T-helper 17 cell (primary cell): ENCODE measurements around the gene PDE8B. TPM values are rescaled to one million over a fixed set of nuclear protein-coding genes. Genes with fewer than 3 reads are reported as not detected.
"Not testable (repeated sequence)": the region's sequence is repeated elsewhere in the genome, so short reads cannot be mapped to it uniquely, and the experiment has no call there.

ENCODE experiments used
- ATAC-seq: fragments of 150-1000 bp; cut with Tn5 transposase; 2 replicates; pipeline ENCODE4 v1.10.0; 2021; ENCODE audit warnings: mild to moderate bottlenecking, moderate library complexity
- DNase-seq, 3 donors: peaks; one replicate each; pipeline versions ENCODE4 v3.0.0 to v3.0.0-alpha.2; 2020 to 2021
- H3K9me3 ChIP-seq: one replicate; pipeline ENCODE4 v1.7.0; 2013; ENCODE audit warnings: low read length, mild to moderate bottlenecking; ENCODE audit not compliant: control insufficient read depth, poor library complexity, severe bottlenecking
- H3K27ac Mint-ChIP-seq: one replicate; pipeline ENCODE4 v1.8.0; 2022; ENCODE audit warnings: mild to moderate bottlenecking, moderate library complexity, mixed read lengths
- H3K27me3 Mint-ChIP-seq: one replicate; pipeline ENCODE4 v1.8.0; 2022; ENCODE audit warnings: mixed read lengths
- H3K36me3 Mint-ChIP-seq: one replicate; pipeline ENCODE4 v1.8.0; 2022; ENCODE audit warnings: low read depth, mixed read lengths
- H3K4me1 Mint-ChIP-seq: one replicate; pipeline ENCODE4 v1.8.0; 2022; ENCODE audit warnings: mild to moderate bottlenecking, mixed read lengths
- H3K4me3 Mint-ChIP-seq: one replicate; pipeline ENCODE4 v1.8.0; 2022; ENCODE audit warnings: mild to moderate bottlenecking, moderate library complexity, mixed read lengths
- total RNA-seq, 4 donors: library from RNA in 2 of 4; stranded (reverse) in 2 of 4; gene quantifications; one replicate each; pipeline ENCODE4 v1.2.3 and lab custom pipeline; 2022 to 2026

PDE8B gene
- total RNA-seq, 2 donors from 2014 or later, result 0.29 TPM; not detected in 1

- no peak overlapping the region for H3K4me3 Mint-ChIP-seq
- no peaks in the 10 kb centered on the region for H3K9me3 ChIP-seq
- no peaks in the 10 kb centered on the region for H3K4me1 Mint-ChIP-seq
- ATAC-seq (no peak), DNase-seq (no peak)
- peaks cover 20% of the 10 kb centered on the region for H3K27me3 Mint-ChIP-seq
- no peaks in the 10 kb centered on the region for H3K36me3 Mint-ChIP-seq
- H3K27ac Mint-ChIP-seq, result no peak overlapping the region
Measured at GRCh38 chr5:77358255-77359205, 148.1 kb downstream of the PDE8B start.

- DNase-seq, result no peak
- no peak for ATAC-seq
- Mint-ChIP-seq H3K27me3 (peaks cover 20% of the 10 kb centered on the region), H3K4me3 (no peak overlapping the region), H3K36me3 (no peaks in the 10 kb centered on the region), H3K27ac (no peak overlapping the region), H3K4me1 (no peaks in the 10 kb centered on the region)
- no peaks in the 10 kb centered on the region for H3K9me3 ChIP-seq
Measured at GRCh38 chr5:77359231-77359630, 148.8 kb downstream of the PDE8B start.

GRCh38 chr5:77360381-77360780 lies 149.9 kb downstream of the PDE8B start:
- ATAC-seq (no peak), DNase-seq (no peak)
- no peaks in the 10 kb centered on the region for H3K9me3 ChIP-seq
- no peaks in the 10 kb centered on the region for H3K36me3 Mint-ChIP-seq
- H3K27ac Mint-ChIP-seq, result no peak overlapping the region
- no peak overlapping the region for H3K4me3 Mint-ChIP-seq
- no peaks in the 10 kb centered on the region for H3K4me1 Mint-ChIP-seq
- H3K27me3 Mint-ChIP-seq, result peaks cover 13% of the 10 kb centered on the region

GRCh38 chr5:77360973-77361372 lies 150.5 kb downstream of the PDE8B start:
- DNase-seq (no peak), ATAC-seq (no peak)
- no peaks in the 10 kb centered on the region for H3K4me1 Mint-ChIP-seq
- no peaks in the 10 kb centered on the region for H3K36me3 Mint-ChIP-seq
- peaks cover 10% of the 10 kb centered on the region for H3K27me3 Mint-ChIP-seq
- H3K9me3 ChIP-seq, result no peaks in the 10 kb centered on the region
- no peak overlapping the region for H3K27ac Mint-ChIP-seq
- no peak overlapping the region for H3K4me3 Mint-ChIP-seq

- H3K27me3 Mint-ChIP-seq, result no peaks in the 10 kb centered on the region
- no peak overlapping the region for H3K27ac Mint-ChIP-seq
- H3K36me3 Mint-ChIP-seq, result no peaks in the 10 kb centered on the region
- DNase-seq (no peak), ATAC-seq (no peak)
- no peaks in the 10 kb centered on the region for H3K9me3 ChIP-seq
- no peak overlapping the region for H3K4me3 Mint-ChIP-seq
- no peaks in the 10 kb centered on the region for H3K4me1 Mint-ChIP-seq
Measured at GRCh38 chr5:77366717-77367500, 156.4 kb downstream of the PDE8B start.

- H3K4me3 Mint-ChIP-seq, result no peak overlapping the region
- no peaks in the 10 kb centered on the region for H3K9me3 ChIP-seq
- ATAC-seq, result no peak
- no peaks in the 10 kb centered on the region for H3K4me1 Mint-ChIP-seq
- H3K27ac Mint-ChIP-seq, result no peak overlapping the region
- no peaks in the 10 kb centered on the region for H3K36me3 Mint-ChIP-seq
- DNase-seq, result no peak
- no peaks in the 10 kb centered on the region for H3K27me3 Mint-ChIP-seq
Measured at GRCh38 chr5:77367741-77368140, 157.3 kb downstream of the PDE8B start.

- ATAC-seq, result no peak
- H3K9me3 ChIP-seq, result no peaks in the 10 kb centered on the region
- Mint-ChIP-seq H3K4me3 (no peak overlapping the region), H3K4me1 (no peaks in the 10 kb centered on the region), H3K27ac (no peak overlapping the region), H3K36me3 (no peaks in the 10 kb centered on the region), H3K27me3 (no peaks in the 10 kb centered on the region)
- no peak for DNase-seq
Measured at GRCh38 chr5:77368367-77368766, 157.9 kb downstream of the PDE8B start.

GRCh38 chr5:77369566-77369965 lies 159.1 kb downstream of the PDE8B start:
- Mint-ChIP-seq H3K36me3 (no peaks in the 10 kb centered on the region), H3K27me3 (no peaks in the 10 kb centered on the region), H3K4me3 (no peak overlapping the region), H3K4me1 (no peaks in the 10 kb centered on the region), H3K27ac (no peak overlapping the region)
- ATAC-seq (no peak), DNase-seq (no peak)
- no peaks in the 10 kb centered on the region for H3K9me3 ChIP-seq

- ATAC-seq, result no peak
- no peaks in the 10 kb centered on the region for H3K9me3 ChIP-seq
- Mint-ChIP-seq H3K27me3 (peaks cover 7% of the 10 kb centered on the region), H3K27ac (no peak overlapping the region), H3K4me3 (no peak overlapping the region), H3K4me1 (peaks cover 9% of the 10 kb centered on the region), H3K36me3 (no peaks in the 10 kb centered on the region)
- DNase-seq, result no peak
Measured at GRCh38 chr5:77374686-77375085, 164.2 kb downstream of the PDE8B start.

- DNase-seq (no peak), ATAC-seq (no peak)
- H3K36me3 Mint-ChIP-seq, result no peaks in the 10 kb centered on the region
- no peak overlapping the region for H3K4me3 Mint-ChIP-seq
- peaks cover 7% of the 10 kb centered on the region for H3K27me3 Mint-ChIP-seq
- peaks cover 13% of the 10 kb centered on the region for H3K4me1 Mint-ChIP-seq
- no peak overlapping the region for H3K27ac Mint-ChIP-seq
- H3K9me3 ChIP-seq, result no peaks in the 10 kb centered on the region
Measured at GRCh38 chr5:77376609-77377300, 166.3 kb downstream of the PDE8B start.

- Mint-ChIP-seq H3K4me3 (peak overlapping the region; percentile 56), H3K27me3 (peaks cover 7% of the 10 kb centered on the region), H3K36me3 (no peaks in the 10 kb centered on the region), H3K27ac (peak overlapping the region; percentile 39), H3K4me1 (peaks cover 13% of the 10 kb centered on the region)
- DNase-seq, result no peak
- peak; percentile 86 for ATAC-seq
- no peaks in the 10 kb centered on the region for H3K9me3 ChIP-seq
Measured at GRCh38 chr5:77379558-77380061, 169.1 kb downstream of the PDE8B start.

GRCh38 chr5:77380636-77381035 lies 170.2 kb downstream of the PDE8B start:
- Mint-ChIP-seq H3K27ac (peak overlapping the region; percentile 39), H3K27me3 (peaks cover 7% of the 10 kb centered on the region), H3K4me3 (no peak overlapping the region), H3K4me1 (peaks cover 13% of the 10 kb centered on the region), H3K36me3 (no peaks in the 10 kb centered on the region)
- H3K9me3 ChIP-seq, result no peaks in the 10 kb centered on the region
- ATAC-seq (no peak), DNase-seq (no peak)

- H3K27me3 Mint-ChIP-seq, H3K27ac Mint-ChIP-seq, H3K4me3 Mint-ChIP-seq, ATAC-seq, DNase-seq, H3K36me3 Mint-ChIP-seq, H3K9me3 ChIP-seq: not testable (repeated sequence)
- peaks cover 13% of the 10 kb centered on the region for H3K4me1 Mint-ChIP-seq
Measured at GRCh38 chr5:77383336-77383735, 172.9 kb downstream of the PDE8B start.
